ES-I3 (cell line): ENCODE measurements around the gene SCART1.

Experiments
- H3K36me3 ChIP-seq: 2 replicates; pipeline ENCODE4 v1.6.1; 2013; ENCODE audit warnings: mild to moderate bottlenecking, low read length, control low read depth, moderate library complexity; ENCODE audit not compliant: insufficient read depth
- H3K4me1 ChIP-seq: 2 replicates; pipeline ENCODE4 v1.6.1; 2013; ENCODE audit warnings: mild to moderate bottlenecking, control low read depth, low read length; ENCODE audit not compliant: insufficient read depth
- H3K9ac ChIP-seq: 2 replicates; pipeline ENCODE4 v1.6.1; 2013; ENCODE audit warnings: low read depth, mild to moderate bottlenecking, low read length, moderate library complexity
- H3K9me3 ChIP-seq: 2 replicates; pipeline ENCODE4 v1.6.1; 2013; ENCODE audit warnings: mild to moderate bottlenecking, low read length, moderate library complexity; ENCODE audit not compliant: control insufficient read depth, insufficient read depth

SCART1 gene

GRCh38 chr10:133442967-133443924 lies 10.5 kb upstream of the SCART1 start:
- Histone ChIP-seq H3K9ac (no peak overlapping the region), H3K4me1 (no peaks in the 10 kb centered on the region), H3K36me3 (no peaks in the 10 kb centered on the region), H3K9me3 (no peaks in the 10 kb centered on the region; the same call in 1 of the 2 replicates)

GRCh38 chr10:133444342-133445267 lies 9.1 kb upstream of the SCART1 start:
- peaks cover 5% of the 10 kb centered on the region; the same call in 1 of the 2 replicates for H3K9me3 ChIP-seq
- H3K36me3 ChIP-seq: no peaks in the 10 kb centered on the region
- H3K9ac ChIP-seq: no peak overlapping the region
- H3K4me1 ChIP-seq: no peaks in the 10 kb centered on the region

- H3K4me1 ChIP-seq: no peaks in the 10 kb centered on the region
- no peaks in the 10 kb centered on the region for H3K36me3 ChIP-seq
- H3K9me3 ChIP-seq: peaks cover 5% of the 10 kb centered on the region; the same call in 1 of the 2 replicates
- no peak overlapping the region for H3K9ac ChIP-seq
Observed at GRCh38 chr10:133445268-133445732, 8.4 kb upstream of the SCART1 start.

- H3K36me3 ChIP-seq: no peaks in the 10 kb centered on the region
- no peaks in the 10 kb centered on the region for H3K4me1 ChIP-seq
- H3K9me3 ChIP-seq: peaks cover 5% of the 10 kb centered on the region; the same call in 1 of the 2 replicates
- H3K9ac ChIP-seq: no peak overlapping the region
Observed at GRCh38 chr10:133445751-133446708, 7.7 kb upstream of the SCART1 start.

- peaks cover 5% of the 10 kb centered on the region; the same call in 1 of the 2 replicates for H3K9me3 ChIP-seq
- no peaks in the 10 kb centered on the region for H3K36me3 ChIP-seq
- H3K4me1 ChIP-seq: no peaks in the 10 kb centered on the region
- no peak overlapping the region for H3K9ac ChIP-seq
Observed at GRCh38 chr10:133446979-133447378, 6.8 kb upstream of the SCART1 start.

- H3K9ac ChIP-seq: no peak overlapping the region
- peaks cover 5% of the 10 kb centered on the region; the same call in 1 of the 2 replicates for H3K9me3 ChIP-seq
- H3K4me1 ChIP-seq: no peaks in the 10 kb centered on the region
- H3K36me3 ChIP-seq: no peaks in the 10 kb centered on the region
Observed at GRCh38 chr10:133448120-133448519, 5.6 kb upstream of the SCART1 start.

GRCh38 chr10:133451346-133451745 lies 2.4 kb upstream of the SCART1 start:
- peaks cover 5% of the 10 kb centered on the region; the same call in 1 of the 2 replicates for H3K9me3 ChIP-seq
- no peaks in the 10 kb centered on the region for H3K36me3 ChIP-seq
- H3K4me1 ChIP-seq: no peaks in the 10 kb centered on the region
- H3K9ac ChIP-seq: no peak overlapping the region

- H3K36me3 ChIP-seq: no peaks in the 10 kb centered on the region
- H3K9me3 ChIP-seq: peaks cover 5% of the 10 kb centered on the region; the same call in 1 of the 2 replicates
- H3K9ac ChIP-seq: no peak overlapping the region
- no peaks in the 10 kb centered on the region for H3K4me1 ChIP-seq
Observed at GRCh38 chr10:133452453-133452852, 1.3 kb upstream of the SCART1 start.

GRCh38 chr10:133454204-133454893 lies 604 bp downstream of the SCART1 start:
- Histone ChIP-seq H3K9me3 (0 out of 2 replicates have a peak, but pooled peaks cover under 1% of the 10 kb centered on the region), H3K9ac (no peak overlapping the region)

GRCh38 chr10:133455196-133455595 lies 1.5 kb downstream of the SCART1 start:
- Histone ChIP-seq H3K36me3 (no peaks in the 10 kb centered on the region), H3K9me3 (no peaks in the 10 kb centered on the region), H3K9ac (no peak overlapping the region), H3K4me1 (no peaks in the 10 kb centered on the region)

More at GRCh38 chr10:133454204-133454893, 604 bp downstream of the SCART1 start:
- Histone ChIP-seq H3K4me1 (no peaks in the 10 kb centered on the region), H3K36me3 (no peaks in the 10 kb centered on the region)

GRCh38 chr10:133455611-133456031 lies 1.9 kb downstream of the SCART1 start:
- Histone ChIP-seq H3K9me3 (no peaks in the 10 kb centered on the region), H3K9ac (no peak overlapping the region), H3K4me1 (no peaks in the 10 kb centered on the region), H3K36me3 (no peaks in the 10 kb centered on the region)

- no peaks in the 10 kb centered on the region for H3K4me1 ChIP-seq
- no peaks in the 10 kb centered on the region for H3K36me3 ChIP-seq
- no peaks in the 10 kb centered on the region for H3K9me3 ChIP-seq
- H3K9ac ChIP-seq: no peak overlapping the region
Observed at GRCh38 chr10:133456041-133456951, 2.6 kb downstream of the SCART1 start.
